Effector memory CD8-positive, alpha-beta T cell (primary cell): Measurements from ENCODE around the gene METTL3.
A peak's percentile ranks its signal among the peaks of the same experiment; 100 is the strongest.
"Not testable (repeated sequence)": the region's sequence is repeated elsewhere in the genome, so short reads cannot be mapped to it uniquely, and the experiment has no call there.

Experiments used
- ATAC-seq: fragments of 150-1000 bp; cut with Tn5 transposase; replicated peaks from 2 replicates; pipeline ENCODE4 v1.10.0; 2021; ENCODE audit warnings: mild to moderate bottlenecking, moderate library complexity
- DNase-seq, 3 experiments: peaks; one replicate each; pipeline ENCODE4 v3.0.0; 2021
- H3K27ac Mint-ChIP-seq, 2 donors: one replicate each; pipeline ENCODE4 v1.8.0; 2022; ENCODE audit warnings: mild to moderate bottlenecking in 2 of 2, mixed read lengths in 2 of 2, moderate library complexity in 2 of 2
- H3K27me3 Mint-ChIP-seq, 2 donors: one replicate each; pipeline ENCODE4 v1.8.0; 2022; ENCODE audit warnings: mixed read lengths in 2 of 2
- H3K36me3 Mint-ChIP-seq: one replicate; pipeline ENCODE4 v1.8.0; 2022; ENCODE audit warnings: mild to moderate bottlenecking, moderate library complexity, mixed read lengths; ENCODE audit not compliant: insufficient read depth
- H3K4me1 Mint-ChIP-seq, 2 donors: one replicate each; pipeline ENCODE4 v1.8.0; 2022; ENCODE audit warnings: low read depth in 2 of 2, mixed read lengths in 2 of 2
- H3K4me3 Mint-ChIP-seq, 2 donors: one replicate each; pipeline ENCODE4 v1.8.0; 2022; ENCODE audit warnings: mild to moderate bottlenecking in 2 of 2, mixed read lengths in 2 of 2, moderate library complexity in 2 of 2
- H3K9me3 Mint-ChIP-seq, 2 donors: one replicate each; pipeline ENCODE4 v1.8.0; 2022; ENCODE audit warnings: mixed read lengths in 2 of 2
- total RNA-seq, 9 experiments: gene quantifications; one replicate each; lab custom pipeline; 2026; lab: John Stamatoyannopoulos, UW

METTL3 gene
- total RNA-seq, result 35.6 to 115 (median 77.7) reads per million in 9 experiments

- H3K4me1 Mint-ChIP-seq, result peaks cover 24 to 38% of the 10 kb centered on the region in 2 donors
- H3K27ac Mint-ChIP-seq, result peak within 1 kb of the TSS; percentile 98
- DNase-seq, result peak; percentile 92 to 95 (median 94)
Measured at GRCh38 chr14:21510735-21511657, at the start of gene METTL3. Gene METTL3 (minus strand): TSS chr14:21511340. CDS start chr14:21511223, 117 bp downstream.

GRCh38 chr14:21558703-21559170 lies 47.6 kb upstream of the METTL3 start:
- Mint-ChIP-seq H3K27me3 (no peaks in the 10 kb centered on the region), H3K4me1 (peaks cover 2 to 6% of the 10 kb centered on the region in 2 donors), H3K9me3 (no peaks in the 10 kb centered on the region), H3K36me3 (peaks cover 4% of the 10 kb centered on the region), H3K27ac (no peak overlapping the region), H3K4me3 (no peak overlapping the region)
- DNase-seq, result no peak
- ATAC-seq, result no peak

More at GRCh38 chr14:21510735-21511657, at the start of gene METTL3:
- Mint-ChIP-seq H3K4me3 (peak within 1 kb of the TSS; percentile 97 to 99), H3K27me3 (no peaks in the 10 kb centered on the region), H3K9me3 (no peaks in the 10 kb centered on the region), H3K36me3 (peaks cover 22% of the 10 kb centered on the region)
- peak; percentile 99 for ATAC-seq

GRCh38 chr14:21557084-21557901 lies 46.2 kb upstream of the METTL3 start:
- Mint-ChIP-seq H3K4me1 (peaks cover 2 to 6% of the 10 kb centered on the region in 2 donors), H3K27ac (peak overlapping the region; percentile 12 to 24), H3K27me3 (no peaks in the 10 kb centered on the region), H3K4me3 (peak overlapping the region; percentile 34 to 46), H3K9me3 (no peaks in the 10 kb centered on the region), H3K36me3 (peaks cover 4% of the 10 kb centered on the region)
- DNase-seq, result peak; percentile 75 to 81 (median 80)
- ATAC-seq, result peak; percentile 75

- H3K27me3 Mint-ChIP-seq, result no peaks in the 10 kb centered on the region
- H3K36me3 Mint-ChIP-seq, result peaks cover 4% of the 10 kb centered on the region
- no peak for ATAC-seq
- DNase-seq, result no peak
- no peak overlapping the region for H3K4me3 Mint-ChIP-seq
- peaks cover 2 to 6% of the 10 kb centered on the region in 2 donors for H3K4me1 Mint-ChIP-seq
- no peaks in the 10 kb centered on the region for H3K9me3 Mint-ChIP-seq
- H3K27ac Mint-ChIP-seq, result no peak overlapping the region
Measured at GRCh38 chr14:21556378-21557083, 45.4 kb upstream of the METTL3 start.

GRCh38 chr14:21553266-21553665 lies 42.1 kb upstream of the METTL3 start:
- H3K36me3 Mint-ChIP-seq, result no peaks in the 10 kb centered on the region
- no peak overlapping the region for H3K4me3 Mint-ChIP-seq
- H3K4me1 Mint-ChIP-seq, result peaks cover 2 to 6% of the 10 kb centered on the region in 2 donors
- ATAC-seq, result no peak
- H3K9me3 Mint-ChIP-seq, result no peaks in the 10 kb centered on the region
- peaks cover 0 to 10% of the 10 kb centered on the region in 2 donors for H3K27me3 Mint-ChIP-seq
- no peak for DNase-seq
- H3K27ac Mint-ChIP-seq, result no peak overlapping the region

- not testable (repeated sequence) for H3K4me3 Mint-ChIP-seq, DNase-seq, H3K9me3 Mint-ChIP-seq, H3K4me1 Mint-ChIP-seq, H3K36me3 Mint-ChIP-seq, ATAC-seq, H3K27ac Mint-ChIP-seq
- peaks cover 10 to 25% of the 10 kb centered on the region in 2 donors for H3K27me3 Mint-ChIP-seq
Measured at GRCh38 chr14:21544588-21544987, 33.4 kb upstream of the METTL3 start.

GRCh38 chr14:21543963-21544362 lies 32.8 kb upstream of the METTL3 start:
- H3K9me3 Mint-ChIP-seq, result no peaks in the 10 kb centered on the region
- no peak overlapping the region for H3K27ac Mint-ChIP-seq
- H3K4me1 Mint-ChIP-seq, result no peaks in the 10 kb centered on the region
- peaks cover 16 to 31% of the 10 kb centered on the region in 2 donors for H3K27me3 Mint-ChIP-seq
- no peak for DNase-seq
- no peaks in the 10 kb centered on the region for H3K36me3 Mint-ChIP-seq
- no peak for ATAC-seq
- H3K4me3 Mint-ChIP-seq, result no peak overlapping the region

GRCh38 chr14:21543521-21543960 lies 32.4 kb upstream of the METTL3 start:
- ATAC-seq (no peak), DNase-seq (no peak)
- Mint-ChIP-seq H3K27me3 (peaks cover 19 to 35% of the 10 kb centered on the region in 2 donors), H3K4me3 (no peak overlapping the region), H3K9me3 (no peaks in the 10 kb centered on the region), H3K27ac (no peak overlapping the region), H3K36me3 (no peaks in the 10 kb centered on the region), H3K4me1 (no peaks in the 10 kb centered on the region)

GRCh38 chr14:21541413-21542074 lies 30.4 kb upstream of the METTL3 start:
- Mint-ChIP-seq H3K36me3 (no peaks in the 10 kb centered on the region), H3K27ac (no peak overlapping the region), H3K4me1 (peaks cover 0 to 4% of the 10 kb centered on the region in 2 donors), H3K4me3 (no peak overlapping the region), H3K27me3 (peaks cover 36 to 55% of the 10 kb centered on the region in 2 donors), H3K9me3 (no peaks in the 10 kb centered on the region)
- ATAC-seq (no peak), DNase-seq (no peak)

GRCh38 chr14:21539189-21539940 lies 28.2 kb upstream of the METTL3 start:
- Mint-ChIP-seq H3K36me3 (no peaks in the 10 kb centered on the region), H3K4me1 (peaks cover 0 to 4% of the 10 kb centered on the region in 2 donors), H3K4me3 (no peak overlapping the region), H3K27ac (no peak overlapping the region), H3K27me3 (peaks cover 54 to 77% of the 10 kb centered on the region in 2 donors), H3K9me3 (no peaks in the 10 kb centered on the region)
- ATAC-seq (no peak), DNase-seq (no peak)

- peaks cover 0 to 4% of the 10 kb centered on the region in 2 donors for H3K4me1 Mint-ChIP-seq
Measured at GRCh38 chr14:21537090-21537424, 25.9 kb upstream of the METTL3 start.

More at GRCh38 chr14:21537090-21537424, 25.9 kb upstream of the METTL3 start:
- Mint-ChIP-seq H3K36me3 (no peaks in the 10 kb centered on the region), H3K4me3 (no peak overlapping the region), H3K27ac (no peak overlapping the region), H3K27me3 (peaks cover 59 to 70% of the 10 kb centered on the region in 2 donors), H3K9me3 (no peaks in the 10 kb centered on the region)
- ATAC-seq (no peak), DNase-seq (no peak)
